ENCODE data around the gene ABRACL. TPM values are rescaled to one million over a fixed set of nuclear protein-coding genes. Genes with fewer than 3 reads are reported as not detected.

ABRACL gene
- total RNA-seq, 4 donors from 2014 or later: 33.3 to 75.1 (median 42.5) TPM

DNA sequence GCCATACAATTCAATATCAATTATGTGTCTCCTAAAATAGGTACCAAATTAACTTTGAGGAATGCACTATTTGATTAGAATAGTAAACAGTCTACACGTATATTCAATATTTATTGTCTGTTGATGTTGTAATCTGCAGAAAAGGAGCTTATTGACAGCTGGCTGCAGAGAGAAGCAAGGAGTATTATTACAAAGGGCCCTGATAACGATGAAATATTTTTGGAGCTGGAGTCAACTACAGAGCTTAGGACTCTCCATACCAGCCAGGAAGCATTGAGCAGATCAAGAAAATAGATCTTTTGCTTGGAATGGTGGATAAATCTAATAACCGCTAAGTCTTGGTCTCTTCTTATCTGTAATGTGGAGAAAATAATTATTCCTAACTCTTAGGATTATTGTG lies 25.5 kb downstream of the ABRACL start:
- Histone ChIP-seq H3K27ac (no peak overlapping the region), H3K36me3 (no peaks in the 10 kb centered on the region), H3K9me3 (no peaks in the 10 kb centered on the region), H3K27me3 (no peaks in the 10 kb centered on the region), H3K4me3 (no peak overlapping the region), H3K4me1 (no peaks in the 10 kb centered on the region)
- DNase-seq: no peak
- TF ChIP-seq, protein P1, sequence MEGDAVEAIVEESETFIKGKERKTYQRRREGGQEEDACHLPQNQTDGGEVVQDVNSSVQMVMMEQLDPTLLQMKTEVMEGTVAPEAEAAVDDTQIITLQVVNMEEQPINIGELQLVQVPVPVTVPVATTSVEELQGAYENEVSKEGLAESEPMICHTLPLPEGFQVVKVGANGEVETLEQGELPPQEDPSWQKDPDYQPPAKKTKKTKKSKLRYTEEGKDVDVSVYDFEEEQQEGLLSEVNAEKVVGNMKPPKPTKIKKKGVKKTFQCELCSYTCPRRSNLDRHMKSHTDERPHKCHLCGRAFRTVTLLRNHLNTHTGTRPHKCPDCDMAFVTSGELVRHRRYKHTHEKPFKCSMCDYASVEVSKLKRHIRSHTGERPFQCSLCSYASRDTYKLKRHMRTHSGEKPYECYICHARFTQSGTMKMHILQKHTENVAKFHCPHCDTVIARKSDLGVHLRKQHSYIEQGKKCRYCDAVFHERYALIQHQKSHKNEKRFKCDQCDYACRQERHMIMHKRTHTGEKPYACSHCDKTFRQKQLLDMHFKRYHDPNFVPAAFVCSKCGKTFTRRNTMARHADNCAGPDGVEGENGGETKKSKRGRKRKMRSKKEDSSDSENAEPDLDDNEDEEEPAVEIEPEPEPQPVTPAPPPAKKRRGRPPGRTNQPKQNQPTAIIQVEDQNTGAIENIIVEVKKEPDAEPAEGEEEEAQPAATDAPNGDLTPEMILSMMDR (IDR thresholded peaks at IDR 0.05): no peak
- TF ChIP-seq POLR2A (IDR thresholded peaks at IDR 0.05): no peak

DNA sequence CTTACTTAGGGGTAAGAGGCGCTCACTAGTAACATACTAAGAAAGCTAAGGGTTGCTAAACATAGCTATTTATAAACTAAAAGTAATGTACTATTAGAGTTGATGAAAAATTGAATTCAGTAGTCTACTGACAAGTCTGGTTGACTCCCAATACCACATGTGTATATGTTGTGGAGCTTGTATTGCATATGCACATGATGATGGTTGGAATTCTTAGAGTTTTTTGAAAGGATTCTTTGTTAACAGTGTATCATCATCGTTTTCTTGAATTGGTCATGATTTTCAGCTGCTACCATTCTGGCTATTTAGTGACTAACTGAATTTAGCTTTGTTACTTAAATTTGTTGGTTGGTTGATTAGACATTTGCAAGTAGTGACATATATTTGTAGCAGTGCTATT lies 27.2 kb downstream of the ABRACL start:
- H3K27ac ChIP-seq: no peak overlapping the region
- DNase-seq: no peak
- no peak overlapping the region for H3K4me3 ChIP-seq
- H3K36me3 ChIP-seq: no peaks in the 10 kb centered on the region
- H3K9me3 ChIP-seq: no peaks in the 10 kb centered on the region
- TF ChIP-seq, protein P1 (IDR thresholded peaks at IDR 0.05): no peak
- no peak for TF ChIP-seq POLR2A (IDR thresholded peaks at IDR 0.05)
- H3K4me1 ChIP-seq: no peaks in the 10 kb centered on the region
- H3K27me3 ChIP-seq: no peaks in the 10 kb centered on the region

DNA sequence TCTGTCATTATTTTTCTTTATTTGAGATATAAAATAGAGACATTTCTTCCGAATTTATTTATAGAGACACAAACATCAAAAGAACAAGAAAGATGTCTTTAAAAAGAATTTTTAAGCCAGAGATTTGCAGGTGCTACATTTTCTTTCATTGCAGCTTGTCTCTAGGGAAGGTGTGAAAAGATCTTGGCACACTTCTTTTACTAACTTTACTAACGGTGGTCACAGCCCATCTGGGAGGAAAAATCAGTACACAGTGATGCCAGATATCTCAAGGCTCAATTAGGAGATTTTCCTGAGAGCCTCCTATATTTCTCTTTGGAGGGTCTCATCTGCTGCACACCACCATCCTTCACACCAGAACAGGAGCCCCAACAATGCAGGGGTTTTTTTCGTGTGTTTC lies 29.5 kb downstream of the ABRACL start:
- no peaks in the 10 kb centered on the region for H3K9me3 ChIP-seq
- no peaks in the 10 kb centered on the region for H3K36me3 ChIP-seq
- no peak overlapping the region for H3K4me3 ChIP-seq
- H3K4me1 ChIP-seq: no peaks in the 10 kb centered on the region
- TF ChIP-seq, protein P1 (IDR thresholded peaks at IDR 0.05): no peak
- no peak for TF ChIP-seq POLR2A (IDR thresholded peaks at IDR 0.05)
- no peak for DNase-seq
- no peaks in the 10 kb centered on the region for H3K27me3 ChIP-seq
- H3K27ac ChIP-seq: no peak overlapping the region

DNA sequence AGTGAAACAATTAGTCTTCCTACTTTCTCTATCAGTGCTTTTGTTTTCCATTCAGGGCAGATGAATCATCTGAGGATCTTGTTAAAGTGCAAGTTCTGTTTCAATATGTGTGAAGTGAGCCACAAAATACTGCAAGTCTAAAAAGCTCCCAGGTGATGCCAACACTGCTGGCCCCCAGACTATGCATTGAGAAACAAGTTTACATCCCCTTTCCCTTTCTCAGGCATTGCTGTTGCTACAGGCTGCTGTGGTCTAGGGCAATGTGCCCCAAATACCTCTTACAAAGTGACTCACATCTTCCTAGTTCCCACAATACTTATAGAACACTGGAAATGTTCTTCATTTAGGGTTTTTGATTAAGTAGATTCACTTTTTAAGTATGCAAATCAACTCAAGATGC lies 31.8 kb downstream of the ABRACL start:
- no peak for TF ChIP-seq POLR2A (IDR thresholded peaks at IDR 0.05)
- TF ChIP-seq, protein P1 (IDR thresholded peaks at IDR 0.05): no peak
- Histone ChIP-seq H3K4me1 (no peaks in the 10 kb centered on the region), H3K9me3 (no peaks in the 10 kb centered on the region)

DNA sequence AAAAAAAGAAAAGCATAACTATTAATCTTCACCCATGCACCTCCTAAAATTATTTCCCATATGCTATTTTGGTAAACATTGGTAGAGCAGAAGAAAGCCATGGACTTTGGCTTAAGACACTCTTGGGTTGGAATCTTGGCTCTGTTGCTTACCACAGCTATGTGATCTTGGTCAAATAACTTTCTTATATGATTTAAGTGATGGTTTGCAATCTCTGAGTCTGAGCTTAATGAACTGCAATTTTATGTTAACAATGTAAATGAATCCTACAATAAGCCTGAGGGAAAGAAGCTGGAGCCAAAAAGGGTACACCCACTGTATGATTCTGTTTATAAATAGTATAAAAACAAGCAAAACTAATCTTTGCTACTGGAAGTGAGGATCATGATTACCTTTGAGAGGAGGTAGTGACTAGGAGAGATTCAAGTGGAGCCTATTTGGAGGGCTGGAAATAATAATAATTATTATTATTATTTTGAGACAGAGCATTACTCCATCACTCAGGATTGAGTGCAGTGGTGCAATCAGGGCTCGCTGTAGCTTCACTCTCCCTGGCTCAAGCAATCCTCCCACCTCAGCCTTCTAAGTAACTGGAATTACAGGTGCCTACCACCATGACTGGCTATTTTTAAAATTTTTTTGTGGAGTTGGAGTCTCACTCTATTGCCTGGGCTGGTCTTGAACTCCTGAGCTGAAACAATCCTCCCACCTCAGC lies 34.5 kb downstream of the ABRACL start:
- no peak overlapping the region for H3K4me3 ChIP-seq
- H3K27ac ChIP-seq: no peak overlapping the region
- no peaks in the 10 kb centered on the region for H3K36me3 ChIP-seq
- no peak for DNase-seq
- no peak for TF ChIP-seq POLR2A (IDR thresholded peaks at IDR 0.05)
- TF ChIP-seq, protein P1 (IDR thresholded peaks at IDR 0.05): no peak
- H3K27me3 ChIP-seq: no peaks in the 10 kb centered on the region
- no peaks in the 10 kb centered on the region for H3K9me3 ChIP-seq
- H3K4me1 ChIP-seq: no peaks in the 10 kb centered on the region

More for the DNA sequence above, 31.8 kb downstream of the ABRACL start:
- no peak overlapping the region for H3K27ac ChIP-seq
- no peak for DNase-seq
- H3K4me3 ChIP-seq: no peak overlapping the region
- H3K27me3 ChIP-seq: no peaks in the 10 kb centered on the region
- no peaks in the 10 kb centered on the region for H3K36me3 ChIP-seq
